ENCODE measurements around the gene HDAC5.
"Not testable (repeated sequence)": the region's sequence is repeated elsewhere in the genome, so short reads cannot be mapped to it uniquely, and the experiment has no call there.

HDAC5 gene

DNA sequence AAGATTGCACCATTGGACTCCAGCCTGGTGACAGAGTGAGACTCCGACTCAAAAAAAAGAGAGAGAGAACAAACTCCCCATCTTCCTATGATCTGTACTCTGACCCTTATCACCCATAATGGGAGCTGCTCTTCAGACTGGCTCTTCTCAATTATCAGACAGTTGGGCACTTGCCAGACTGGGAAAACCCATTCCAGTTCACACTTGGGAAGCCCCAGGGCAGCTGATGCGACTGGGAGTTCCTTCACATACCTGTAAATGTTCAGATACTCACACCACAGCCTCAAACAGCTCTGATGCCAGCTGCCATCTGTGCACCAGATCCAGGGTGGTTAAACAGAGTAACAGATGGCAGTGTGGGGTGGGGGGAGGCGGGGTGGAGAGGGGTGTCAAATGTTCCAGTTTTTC lies 84.8 kb downstream of the HDAC5 start:
- Histone ChIP-seq H3K4me3 (ENCODE audit: low read length) (no peak overlapping the region), H3K9me3 (ENCODE audit: control insufficient read depth, low read length) (no peaks in the 10 kb centered on the region), H3K4me1 (ENCODE audit: control insufficient read depth, insufficient read depth, low read length) (no peaks in the 10 kb centered on the region), H3K9ac (ENCODE audit: low read length) (no peak overlapping the region), H3K36me3 (ENCODE audit: control insufficient read depth, insufficient read depth, low read length) (no peaks in the 10 kb centered on the region), H3K27me3 (ENCODE audit: control insufficient read depth, insufficient read depth, low read length) (no peaks in the 10 kb centered on the region)

GRCh38 chr17:44037471-44037870 lies 86.0 kb downstream of the HDAC5 start:
- H3K4me1 ChIP-seq (ENCODE audit: control insufficient read depth, insufficient read depth, low read length) = no peaks in the 10 kb centered on the region
- H3K9ac ChIP-seq (ENCODE audit: low read length) = no peak overlapping the region
- no peaks in the 10 kb centered on the region for H3K36me3 ChIP-seq (ENCODE audit: control insufficient read depth, insufficient read depth, low read length)
- no peaks in the 10 kb centered on the region for H3K27me3 ChIP-seq (ENCODE audit: control insufficient read depth, insufficient read depth, low read length)
- no peak overlapping the region for H3K4me3 ChIP-seq (ENCODE audit: low read length)
- no peaks in the 10 kb centered on the region for H3K9me3 ChIP-seq (ENCODE audit: control insufficient read depth, low read length)

GRCh38 chr17:44034688-44035087 lies 88.8 kb downstream of the HDAC5 start:
- H3K27me3 ChIP-seq (ENCODE audit: control insufficient read depth, insufficient read depth, low read length); H3K4me3 ChIP-seq (ENCODE audit: low read length); H3K4me1 ChIP-seq (ENCODE audit: control insufficient read depth, insufficient read depth, low read length); H3K36me3 ChIP-seq (ENCODE audit: control insufficient read depth, insufficient read depth, low read length); H3K9me3 ChIP-seq (ENCODE audit: control insufficient read depth, low read length); H3K9ac ChIP-seq (ENCODE audit: low read length): not testable (repeated sequence)

- H3K9ac ChIP-seq (ENCODE audit: low read length) = no peak overlapping the region
- no peaks in the 10 kb centered on the region for H3K4me1 ChIP-seq (ENCODE audit: control insufficient read depth, insufficient read depth, low read length)
- H3K27me3 ChIP-seq (ENCODE audit: control insufficient read depth, insufficient read depth, low read length) = no peaks in the 10 kb centered on the region
- peaks cover 5% of the 10 kb centered on the region for H3K36me3 ChIP-seq (ENCODE audit: control insufficient read depth, insufficient read depth, low read length)
- H3K9me3 ChIP-seq (ENCODE audit: control insufficient read depth, low read length) = no peaks in the 10 kb centered on the region
- H3K4me3 ChIP-seq (ENCODE audit: low read length) = no peak overlapping the region
These were observed 89.5 kb downstream of the HDAC5 start for GRCh38 chr17:44033861-44034408.

- H3K36me3 ChIP-seq (ENCODE audit: control insufficient read depth, insufficient read depth, low read length) = peaks cover 5% of the 10 kb centered on the region
- H3K4me3 ChIP-seq (ENCODE audit: low read length) = no peak overlapping the region
- H3K27me3 ChIP-seq (ENCODE audit: control insufficient read depth, insufficient read depth, low read length) = no peaks in the 10 kb centered on the region
- no peaks in the 10 kb centered on the region for H3K4me1 ChIP-seq (ENCODE audit: control insufficient read depth, insufficient read depth, low read length)
- H3K9ac ChIP-seq (ENCODE audit: low read length) = no peak overlapping the region
- no peaks in the 10 kb centered on the region for H3K9me3 ChIP-seq (ENCODE audit: control insufficient read depth, low read length)
These were observed 93.0 kb downstream of the HDAC5 start for GRCh38 chr17:44030482-44030881.

- Histone ChIP-seq H3K4me1 (ENCODE audit: control insufficient read depth, insufficient read depth, low read length) (no peaks in the 10 kb centered on the region), H3K36me3 (ENCODE audit: control insufficient read depth, insufficient read depth, low read length) (peaks cover 5% of the 10 kb centered on the region), H3K9me3 (ENCODE audit: control insufficient read depth, low read length) (no peaks in the 10 kb centered on the region), H3K4me3 (ENCODE audit: low read length) (no peak overlapping the region), H3K27me3 (ENCODE audit: control insufficient read depth, insufficient read depth, low read length) (no peaks in the 10 kb centered on the region), H3K9ac (ENCODE audit: low read length) (no peak overlapping the region)
These were observed 93.7 kb downstream of the HDAC5 start for GRCh38 chr17:44029736-44030135.

Measured in mucosa of stomach (tissue), 1 donor.